NCI-H1436 (cell line): ENCODE data around the gene AARS2.

ENCODE experiments used
- DNase-seq: peaks from one replicate; lab custom pipeline; 2025; lab: John Stamatoyannopoulos, UW

Gene AARS2

GRCh38 chr6:44262467-44263353, 50.4 kb downstream of the AARS2 start:
- DNase-seq, result no peak

DNA sequence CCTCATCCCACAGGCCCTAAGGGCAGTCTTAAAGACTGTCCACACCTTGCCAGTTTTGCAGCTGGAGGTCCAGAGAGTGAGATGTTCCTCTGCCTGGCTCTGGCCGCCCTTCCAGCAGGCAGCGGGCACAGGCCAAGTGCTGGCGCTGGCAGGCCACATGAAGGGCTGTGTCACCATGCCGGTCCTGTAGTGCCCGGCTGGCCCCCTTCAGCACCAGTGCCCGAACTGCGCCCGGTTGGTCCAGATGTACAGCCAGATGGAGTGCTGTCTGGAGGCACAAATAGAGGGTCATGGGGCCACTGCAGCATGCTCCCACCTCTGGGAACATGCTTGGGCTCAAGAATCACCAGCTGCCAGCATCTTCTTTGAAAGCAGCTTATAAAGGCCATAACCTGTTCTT, 51.6 kb downstream of the AARS2 start:
- no peak for DNase-seq

DNA sequence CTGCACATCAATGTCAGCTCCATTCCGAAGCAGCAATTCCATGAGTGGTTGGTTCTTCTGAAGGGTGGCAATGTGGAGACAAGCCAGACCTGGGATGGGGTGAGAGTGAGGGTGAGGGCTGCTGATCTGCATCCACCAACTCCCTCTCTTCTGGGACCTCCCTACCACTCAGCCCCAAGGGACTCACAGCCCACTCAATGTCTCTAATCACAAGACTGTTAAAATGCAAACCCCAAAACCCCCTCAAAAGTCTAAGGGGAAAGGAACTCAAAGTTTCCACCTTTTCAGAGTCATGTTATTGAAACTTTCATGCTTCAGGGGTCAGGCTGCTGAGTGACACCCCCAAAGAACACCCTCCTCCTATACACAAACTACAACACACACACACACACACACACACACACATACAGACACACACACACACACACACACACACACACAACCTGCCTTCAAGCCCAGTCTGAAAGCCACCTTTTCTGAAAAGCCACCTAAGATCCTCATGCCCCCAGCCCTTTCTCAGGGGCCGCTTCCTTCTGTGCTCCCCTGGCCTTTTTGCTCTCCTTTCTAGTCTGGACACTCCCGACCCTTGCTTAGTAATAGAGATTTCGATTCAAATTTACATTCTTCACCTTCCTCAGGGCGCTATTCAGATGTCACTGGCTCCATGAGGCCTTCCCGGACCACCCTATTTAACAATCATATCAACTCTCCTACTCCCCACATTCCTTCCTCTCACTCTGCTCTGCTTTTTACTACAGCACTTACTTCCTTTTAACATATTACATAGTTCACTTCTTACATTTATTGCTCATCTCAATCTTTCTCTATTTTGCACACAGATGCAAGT, 52.5 kb downstream of the AARS2 start:
- no peak for DNase-seq

GRCh38 chr6:44260011-44260410, 53.1 kb downstream of the AARS2 start:
- DNase-seq, result no peak

DNA sequence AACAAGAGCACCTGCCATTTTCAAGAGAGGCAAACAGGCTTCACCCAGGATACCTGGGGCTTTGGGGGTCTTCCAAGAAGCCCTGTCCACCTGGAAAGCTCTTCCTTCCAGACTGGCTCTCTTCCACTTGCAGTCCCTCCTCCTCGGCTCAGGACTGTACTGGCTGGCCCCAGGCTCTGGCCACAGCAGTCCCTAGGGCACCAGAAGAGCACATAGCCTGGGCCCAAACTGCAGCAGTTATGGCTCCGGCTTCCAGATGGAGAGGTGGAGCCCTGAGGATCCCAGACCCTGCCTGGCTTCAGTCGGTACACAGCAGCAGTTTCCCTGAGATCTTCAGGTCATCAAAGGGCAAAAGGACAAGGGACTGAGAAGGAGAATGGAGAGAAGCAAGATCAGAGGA, 54.2 kb downstream of the AARS2 start:
- no peak for DNase-seq

DNA sequence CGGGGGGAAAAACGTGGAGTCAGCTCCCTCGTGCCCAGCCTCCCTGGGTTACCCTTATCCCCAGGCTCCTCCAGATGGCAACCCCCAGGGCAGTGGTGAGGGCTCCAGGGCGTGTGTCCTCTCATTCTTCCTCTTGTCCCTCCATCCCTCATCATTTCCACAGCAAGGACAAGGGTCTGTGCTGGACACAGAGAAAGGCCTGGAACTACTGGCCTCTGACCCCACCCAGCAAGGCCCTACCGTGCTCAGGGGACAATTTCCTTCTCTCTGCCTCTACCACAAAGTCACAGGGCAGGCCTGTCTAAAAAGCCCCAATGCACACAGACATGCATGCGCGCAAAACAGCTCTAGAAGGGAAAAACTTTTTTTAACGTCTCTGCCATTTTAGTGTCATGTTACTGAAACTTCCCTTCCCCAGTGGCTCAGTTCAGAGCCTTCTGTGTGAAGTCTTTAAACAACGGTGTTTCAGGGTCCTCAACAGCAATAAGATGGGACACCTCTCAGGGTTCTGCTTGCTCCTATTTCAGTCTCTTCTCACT, 54.8 kb downstream of the AARS2 start:
- DNase-seq, result no peak

- DNase-seq, result no peak
Observed at GRCh38 chr6:44257753-44258324, 55.3 kb downstream of the AARS2 start.

DNA sequence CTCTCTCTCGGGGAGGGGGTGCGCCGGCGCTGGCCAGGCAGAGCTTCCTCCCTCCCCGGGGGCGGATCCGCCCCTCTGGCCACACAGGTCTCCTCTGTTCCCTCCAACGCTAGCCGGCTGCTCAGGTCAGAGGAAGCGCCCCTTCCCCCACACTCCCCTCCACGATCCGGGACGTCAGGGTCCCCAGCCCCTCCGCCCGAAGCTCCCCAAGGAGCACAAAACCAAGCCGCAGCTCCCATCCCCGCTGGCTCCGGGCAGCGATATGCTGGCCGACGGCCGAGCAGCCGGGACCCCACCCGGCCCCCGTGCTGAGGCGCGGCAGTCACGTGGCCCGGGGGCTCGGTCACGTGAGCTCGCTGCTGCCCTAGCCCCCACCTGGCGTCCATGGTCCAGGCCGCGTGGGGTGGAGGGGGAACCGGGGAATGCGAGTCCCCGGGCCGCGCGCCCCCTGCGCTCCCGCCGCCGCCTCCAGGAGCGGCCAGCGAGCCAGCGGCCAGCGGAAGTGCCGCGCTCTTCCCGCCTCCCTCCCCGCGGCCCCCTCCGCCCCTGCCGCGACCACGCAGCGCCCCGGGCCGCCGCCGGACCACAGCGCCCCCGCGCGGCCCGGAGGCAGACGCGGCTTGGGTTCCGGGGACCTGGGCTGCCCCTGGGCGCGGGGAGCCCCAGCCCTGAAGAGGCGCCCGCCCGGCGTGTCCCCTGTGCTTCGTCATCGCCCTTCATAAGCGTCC, 56.0 kb downstream of the AARS2 start, which contains the start of gene SLC35B2:
SLC35B2 (minus strand) TSS at position 504 of the 728 bp plus-strand sequence; CDS start at position 386, 118 bp downstream.
- DNase-seq, result peak; percentile 67

- no peak for DNase-seq
Observed at GRCh38 chr6:44256775-44257024, 56.4 kb downstream of the AARS2 start.

DNA sequence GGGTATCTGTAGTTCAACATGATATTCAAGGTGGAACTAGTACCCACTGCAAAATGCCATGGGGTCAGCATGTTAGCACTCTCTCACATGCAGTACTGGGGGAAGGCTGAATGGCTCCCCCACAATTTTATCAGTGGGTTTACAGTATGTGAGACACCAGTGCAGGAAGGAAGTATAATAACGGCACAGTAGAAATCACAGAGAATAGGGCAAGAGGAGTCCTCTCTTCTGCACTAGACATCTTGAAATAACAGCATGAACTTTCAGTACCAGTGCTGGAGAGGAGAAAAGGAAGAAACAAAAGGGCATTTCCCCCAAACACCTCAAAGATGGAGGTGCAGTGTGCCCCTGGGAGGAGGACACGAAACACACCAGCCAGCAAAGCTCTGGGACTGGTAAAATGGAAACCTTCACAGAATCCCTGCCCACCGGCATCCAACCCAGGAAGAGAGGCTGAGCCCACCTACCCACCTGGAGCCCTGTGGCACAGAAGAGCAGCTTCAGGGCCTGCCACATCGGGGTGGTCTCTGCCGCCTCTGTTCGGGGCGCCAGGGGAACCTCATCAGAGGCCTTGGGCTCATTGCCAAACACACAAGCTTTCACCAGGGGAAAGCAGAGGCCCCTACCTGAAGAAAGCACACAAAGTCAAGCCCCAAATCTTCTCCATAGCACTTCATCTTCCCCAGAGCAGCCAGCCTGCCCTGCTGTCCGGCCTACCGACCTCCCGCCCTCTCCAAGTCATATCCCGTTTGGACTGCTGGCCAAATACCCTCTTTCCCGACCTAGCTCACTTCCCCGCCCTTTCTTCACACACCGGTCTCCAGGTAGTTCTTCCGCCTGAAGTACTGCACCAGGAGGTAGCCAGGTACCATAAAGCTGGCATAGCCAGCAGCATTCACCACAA, 57.0 kb downstream of the AARS2 start:
- DNase-seq, result no peak

GRCh38 chr6:44255105-44255808, 57.9 kb downstream of the AARS2 start:
- DNase-seq, result no peak

DNA sequence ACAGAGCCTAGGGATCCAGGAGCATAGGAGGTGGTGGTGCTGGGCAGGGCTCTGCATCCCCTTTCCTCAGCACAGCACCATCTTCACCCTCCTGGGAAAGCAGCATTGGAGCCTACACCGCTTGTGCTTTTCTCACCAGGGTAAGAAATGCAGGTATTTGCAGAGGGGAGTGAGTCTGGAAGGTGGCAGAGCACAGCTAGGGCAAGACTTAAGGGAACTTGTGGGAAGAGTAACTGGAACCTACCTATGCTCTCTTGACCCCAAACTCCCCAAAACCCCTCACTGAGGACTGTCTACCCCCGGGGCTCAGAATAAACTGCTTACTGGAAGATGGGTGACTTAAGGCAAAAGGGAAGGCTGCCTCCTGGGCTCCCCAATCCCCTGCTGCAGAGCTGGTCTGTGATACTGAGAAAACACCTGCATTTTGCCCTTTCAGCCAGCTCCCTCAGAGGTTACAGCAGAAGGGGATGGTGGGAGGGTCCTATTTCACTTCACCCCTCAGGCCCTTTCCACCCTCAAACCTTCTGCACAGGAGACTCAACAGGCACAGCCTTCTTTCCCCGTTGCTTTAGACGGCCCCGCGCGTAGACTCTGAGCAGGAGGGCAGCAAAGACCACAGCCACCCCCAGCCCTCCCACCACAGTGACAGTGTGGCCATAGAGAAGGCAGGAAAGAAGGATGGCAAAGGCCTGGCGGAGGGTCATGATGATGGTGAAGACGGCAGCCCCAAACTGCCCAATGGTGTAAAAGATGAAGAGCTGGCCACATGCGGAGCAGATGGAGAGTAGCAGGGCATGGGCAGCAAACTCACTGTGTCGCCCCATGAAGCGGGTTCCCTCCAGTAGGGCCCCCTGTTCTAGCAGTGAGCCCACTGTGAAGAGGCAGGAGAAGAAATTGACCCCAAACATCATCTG, 58.7 kb downstream of the AARS2 start:
- DNase-seq, result no peak

DNA sequence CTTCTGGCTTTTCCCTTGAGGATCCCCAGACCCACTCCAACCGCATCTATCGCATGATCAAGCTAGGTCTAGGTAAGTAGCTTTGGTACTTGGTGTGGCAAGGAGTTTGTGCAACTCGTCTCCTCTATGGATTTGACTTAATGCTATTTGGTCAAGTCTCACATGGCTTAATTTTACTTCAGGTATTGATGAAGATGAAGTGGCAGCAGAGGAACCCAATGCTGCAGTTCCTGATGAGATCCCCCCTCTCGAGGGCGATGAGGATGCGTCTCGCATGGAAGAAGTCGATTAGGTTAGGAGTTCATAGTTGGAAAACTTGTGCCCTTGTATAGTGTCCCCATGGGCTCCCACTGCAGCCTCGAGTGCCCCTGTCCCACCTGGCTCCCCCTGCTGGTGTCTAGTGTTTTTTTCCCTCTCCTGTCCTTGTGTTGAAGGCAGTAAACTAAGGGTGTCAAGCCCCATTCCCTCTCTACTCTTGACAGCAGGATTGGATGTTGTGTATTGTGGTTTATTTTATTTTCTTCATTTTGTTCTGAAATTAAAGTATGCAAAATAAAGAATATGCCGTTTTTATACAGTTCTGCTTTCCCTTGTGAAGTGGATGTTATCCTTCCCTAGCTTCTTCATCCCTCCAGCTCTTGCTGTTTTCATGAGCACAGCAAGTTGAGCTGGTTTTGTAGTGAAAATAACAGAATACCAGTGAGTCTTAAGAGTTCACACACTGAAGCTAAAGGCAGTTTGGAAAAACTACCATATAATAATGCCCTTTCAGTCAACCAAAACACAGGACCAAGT, 59.6 kb downstream of the AARS2 start:
- peak; percentile 44 for DNase-seq

DNA sequence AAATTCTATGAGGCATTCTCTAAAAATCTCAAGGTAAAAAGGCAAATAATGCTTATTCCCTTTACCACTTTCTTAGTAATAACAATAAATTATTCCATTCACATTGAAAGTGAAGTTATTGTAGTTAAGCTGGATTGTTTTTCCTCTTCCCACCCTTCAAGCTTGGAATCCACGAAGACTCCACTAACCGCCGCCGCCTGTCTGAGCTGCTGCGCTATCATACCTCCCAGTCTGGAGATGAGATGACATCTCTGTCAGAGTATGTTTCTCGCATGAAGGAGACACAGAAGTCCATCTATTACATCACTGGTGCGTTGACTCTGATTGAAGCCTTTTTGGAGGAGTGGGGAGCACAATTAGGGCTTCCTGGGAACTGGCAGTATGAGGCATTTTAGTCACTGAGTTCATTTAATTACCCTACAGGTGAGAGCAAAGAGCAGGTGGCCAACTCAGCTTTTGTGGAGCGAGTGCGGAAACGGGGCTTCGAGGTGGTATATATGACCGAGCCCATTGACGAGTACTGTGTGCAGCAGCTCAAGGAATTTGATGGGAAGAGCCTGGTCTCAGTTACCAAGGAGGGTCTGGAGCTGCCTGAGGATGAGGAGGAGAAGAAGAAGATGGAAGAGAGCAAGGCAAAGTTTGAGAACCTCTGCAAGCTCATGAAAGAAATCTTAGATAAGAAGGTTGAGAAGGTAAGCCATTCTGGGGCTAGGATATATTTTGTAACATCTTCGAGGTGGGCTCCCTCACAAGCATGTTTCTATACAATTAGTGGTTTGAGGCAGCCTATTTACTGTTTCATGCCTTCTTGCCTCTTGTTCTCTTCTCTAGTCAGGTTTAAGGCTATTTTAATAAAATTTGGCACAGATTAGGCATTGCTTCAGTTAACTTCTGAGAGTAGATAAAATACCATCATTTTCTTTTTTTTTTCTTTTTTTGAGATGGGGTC, 61.3 kb downstream of the AARS2 start:
- no peak for DNase-seq

DNA sequence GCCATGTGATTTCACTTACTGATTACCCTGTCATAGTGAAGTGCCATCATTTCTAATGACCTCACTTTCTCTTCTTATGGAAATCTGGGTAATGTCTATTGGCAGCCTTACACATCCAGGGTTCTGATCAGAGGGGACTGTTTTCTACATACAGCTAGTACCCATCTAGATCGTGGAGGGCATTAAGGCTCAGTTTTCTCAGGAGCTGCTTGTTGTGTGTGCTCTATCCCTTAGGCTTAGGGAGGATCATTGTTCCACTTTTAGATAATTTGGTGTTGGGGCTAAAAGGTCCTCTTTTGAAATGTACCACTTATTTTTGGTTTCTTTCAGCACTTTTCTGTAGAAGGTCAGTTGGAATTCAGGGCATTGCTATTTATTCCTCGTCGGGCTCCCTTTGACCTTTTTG, 62.4 kb downstream of the AARS2 start:
- no peak for DNase-seq

GRCh38 chr6:44250067-44250717, 63.0 kb downstream of the AARS2 start:
- DNase-seq, result no peak
